Body of pancreas (tissue), 4 donors: ENCODE measurements around the gene PDE8B.

Source experiments
- CTCF ChIP-seq, 7 experiments: fragments of 450-650 bp in 4 of 7; fragments of 200-600 bp in 3 of 7; sonication (generic) in 3 of 7; IDR thresholded peaks; one replicate each; pipeline ENCODE4 v1.5.1; 2016 to 2019; ENCODE audit warnings: antibody characterized with exemption in 7 of 7
- POLR2A ChIP-seq, 3 donors: fragments of 450-650 bp; IDR thresholded peaks; one replicate each; pipeline ENCODE4 v1.6.1; 2016; ENCODE audit warnings: antibody characterized with exemption in 3 of 3, mild to moderate bottlenecking in 2 of 3

- no peak for TF ChIP-seq CTCF (IDR thresholded peaks at IDR 0.05)
- no peak for TF ChIP-seq POLR2A (IDR thresholded peaks at IDR 0.05)
These were observed 190.2 kb downstream of the PDE8B start for GRCh38 chr5:77400645-77401044.
